GM20000 (cell line): ENCODE data around the gene C9.

ENCODE experiments used
- DNase-seq: peaks from one replicate; pipeline ENCODE4 v3.0.0; 2012; ENCODE audit warnings: low spot score
- CTCF ChIP-seq: IDR thresholded peaks from 2 replicates; pipeline ENCODE4 v1.5.1; 2012; ENCODE audit warnings: mild to moderate bottlenecking, control low read depth; ENCODE audit errors: extremely low read depth, missing control alignments

The C9 gene

GRCh38 chr5:39360471-39361111, 3.7 kb downstream of the C9 start:
- TF ChIP-seq CTCF, result no peak
- no peak for DNase-seq

GRCh38 chr5:39356263-39356662, 8.0 kb downstream of the C9 start:
- DNase-seq, result no peak
- TF ChIP-seq CTCF, result no peak

- TF ChIP-seq CTCF, result no peak
- DNase-seq, result no peak
Measured at GRCh38 chr5:39355324-39355723, 9.0 kb downstream of the C9 start.

- DNase-seq, result no peak
- no peak for TF ChIP-seq CTCF
Measured at GRCh38 chr5:39353717-39354399, 10.4 kb downstream of the C9 start.

GRCh38 chr5:39352951-39353350, 11.3 kb downstream of the C9 start:
- no peak for DNase-seq
- no peak for TF ChIP-seq CTCF

- TF ChIP-seq CTCF, result no peak
- no peak for DNase-seq
Measured at GRCh38 chr5:39352170-39352569, 12.1 kb downstream of the C9 start.

GRCh38 chr5:39349484-39349883, 14.8 kb downstream of the C9 start:
- DNase-seq, result no peak
- TF ChIP-seq CTCF, result no peak
